SK-N-SH treated with all-trans-retinoic acid at 6 μM for 48 hours (cell line): Measurements from ENCODE around the gene GTF2F2.

Experiments used
- ATAC-seq: fragments of 200-7000 bp; cut with Tn5 transposase; 3 replicates; pipeline ENCODE4 v1.9.1; 2020; ENCODE audit warnings: mild to moderate bottlenecking, moderate library complexity
- ARNTL ChIP-seq: fragments of 450-650 bp; formaldehyde crosslinking; IDR thresholded peaks from 2 replicates; pipeline ENCODE4 v1.5.0; 2020; ENCODE audit warnings: low read depth, mild to moderate bottlenecking, moderate library complexity, borderline replicate concordance
- BACH2 ChIP-seq: fragments of 250-450 bp; sonication (Bioruptor Pico); IDR thresholded peaks from 2 replicates; pipeline ENCODE4 v1.9.0; 2021; ENCODE audit warnings: mild to moderate bottlenecking, borderline replicate concordance
- CSDC2 ChIP-seq: fragments of 250-450 bp; sonication (Bioruptor Pico); IDR thresholded peaks from 2 replicates; pipeline ENCODE4 v1.5.0; 2020; ENCODE audit warnings: mild to moderate bottlenecking, moderate library complexity
- CSRNP3 ChIP-seq: fragments of 250-450 bp; sonication (Bioruptor Pico); IDR thresholded peaks from 2 replicates; pipeline ENCODE4 v1.5.1; 2021; ENCODE audit warnings: mild to moderate bottlenecking, moderate library complexity
- ESRRG ChIP-seq: fragments of 250-450 bp; sonication (Bioruptor Pico); IDR thresholded peaks from 2 replicates; pipeline ENCODE4 v1.6.1; 2021; ENCODE audit warnings: mild to moderate bottlenecking
- GLIS3 ChIP-seq: fragments of 250-450 bp; sonication (Bioruptor Pico); IDR thresholded peaks from 2 replicates; pipeline ENCODE4 v1.5.0; 2020; ENCODE audit warnings: mild to moderate bottlenecking, moderate library complexity
- ISL1 ChIP-seq: fragments of 250-450 bp; sonication (Bioruptor Pico); IDR thresholded peaks from 2 replicates; pipeline ENCODE4 v2.1.2; 2022; ENCODE audit warnings: mild to moderate bottlenecking, moderate library complexity
- OSR1 ChIP-seq: fragments of 250-450 bp; sonication (Bioruptor Pico); IDR thresholded peaks from 2 replicates; pipeline ENCODE4 v1.8.0; 2022; ENCODE audit warnings: moderate library complexity, mild to moderate bottlenecking, inconsistent platforms
- RARB ChIP-seq: fragments of 250-450 bp; sonication (Bioruptor Pico); IDR thresholded peaks from 2 replicates; pipeline ENCODE4 v1.8.0; 2021; ENCODE audit warnings: mild to moderate bottlenecking, moderate library complexity
- SNAI2 ChIP-seq: fragments of 250-450 bp; sonication (Bioruptor Pico); IDR thresholded peaks from 2 replicates; pipeline ENCODE4 v1.5.0; 2020; ENCODE audit warnings: mild to moderate bottlenecking, moderate library complexity
- TCF4 ChIP-seq: fragments of 250-450 bp; sonication (Bioruptor Pico); IDR thresholded peaks from 2 replicates; pipeline ENCODE4 v1.8.0; 2021; ENCODE audit warnings: mild to moderate bottlenecking, moderate library complexity, borderline replicate concordance
- ZC3H10 ChIP-seq: fragments of 250-450 bp; sonication (Bioruptor Pico); IDR thresholded peaks from 2 replicates; pipeline ENCODE4 v1.5.1; 2021; ENCODE audit warnings: mild to moderate bottlenecking, moderate library complexity
- ZFP30 ChIP-seq: fragments of 450-650 bp; formaldehyde crosslinking; IDR thresholded peaks from 2 replicates; pipeline ENCODE4 v1.5.0; 2022; ENCODE audit warnings: mild to moderate bottlenecking, moderate library complexity
- ZNF70 ChIP-seq: fragments of 450-650 bp; formaldehyde crosslinking; IDR thresholded peaks from 2 replicates; pipeline ENCODE4 v1.5.0; 2020; ENCODE audit warnings: mild to moderate bottlenecking, moderate library complexity
- ZNF8 ChIP-seq: fragments of 450-650 bp; formaldehyde crosslinking; IDR thresholded peaks from 2 replicates; pipeline ENCODE4 v1.5.0; 2020; ENCODE audit warnings: mild to moderate bottlenecking, moderate library complexity
- TF ChIP-seq, protein P1 (sequence below): fragments of 250-450 bp; sonication (Bioruptor Pico); IDR thresholded peaks from 2 replicates; pipeline ENCODE4 v1.8.0; 2021; ENCODE audit warnings: low read depth, mild to moderate bottlenecking, moderate library complexity, borderline replicate concordance
- TF ChIP-seq, protein P2 (sequence below): fragments of 250-450 bp; sonication (Bioruptor Pico); IDR thresholded peaks from 2 replicates; pipeline ENCODE4 v1.8.0; 2020; ENCODE audit warnings: mild to moderate bottlenecking, moderate library complexity, borderline replicate concordance

Gene GTF2F2

DNA sequence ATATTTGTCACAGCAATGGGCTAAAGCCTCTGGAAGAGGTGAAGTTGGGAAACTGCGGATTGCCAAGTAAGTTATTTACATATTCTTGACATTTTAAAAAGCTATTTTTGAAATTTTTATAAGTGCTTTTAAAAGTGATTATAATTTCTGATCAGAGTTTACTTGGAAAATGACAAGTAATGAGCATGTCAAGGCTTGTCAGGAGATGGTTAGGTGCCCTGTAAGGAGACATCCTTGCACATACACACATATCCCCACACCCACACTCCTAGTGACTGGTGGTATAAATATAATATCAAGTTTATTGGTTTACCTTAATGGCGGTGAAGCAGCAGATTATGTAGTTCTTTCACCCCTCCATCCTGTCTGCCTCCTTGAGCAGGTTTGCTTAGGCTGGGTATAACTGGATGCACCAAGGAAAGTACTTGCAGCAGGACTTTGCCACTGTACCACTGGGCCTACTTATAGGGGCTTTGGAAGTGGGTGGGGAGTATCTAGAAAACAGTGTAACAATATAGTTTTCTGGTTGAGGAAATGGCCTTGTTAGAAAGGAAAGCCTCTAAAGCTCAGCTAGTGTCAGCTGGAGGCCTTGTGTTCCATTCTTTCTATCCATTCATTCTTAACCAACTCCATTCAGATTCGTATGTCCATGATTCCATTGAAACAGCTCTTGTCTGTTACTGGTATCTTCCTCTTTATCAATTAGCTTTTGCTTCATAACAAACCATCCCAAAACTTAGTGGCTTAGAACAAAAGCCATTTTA lies 16.6 kb downstream of the GTF2F2 start:
- TF ChIP-seq GLIS3 (CRISPR knock-in tag) (no peak), ZFP30 (CRISPR knock-in tag) (no peak), TCF4 (CRISPR knock-in tag) (no peak), SNAI2 (CRISPR knock-in tag) (no peak), RARB (CRISPR knock-in tag) (no peak), ESRRG (CRISPR knock-in tag) (no peak), CSRNP3 (CRISPR knock-in tag) (no peak), ZNF8 (CRISPR knock-in tag) (no peak), ARNTL (CRISPR knock-in tag) (no peak), BACH2 (CRISPR knock-in tag) (no peak), CSDC2 (CRISPR knock-in tag) (no peak)
- TF ChIP-seq, protein P1, sequence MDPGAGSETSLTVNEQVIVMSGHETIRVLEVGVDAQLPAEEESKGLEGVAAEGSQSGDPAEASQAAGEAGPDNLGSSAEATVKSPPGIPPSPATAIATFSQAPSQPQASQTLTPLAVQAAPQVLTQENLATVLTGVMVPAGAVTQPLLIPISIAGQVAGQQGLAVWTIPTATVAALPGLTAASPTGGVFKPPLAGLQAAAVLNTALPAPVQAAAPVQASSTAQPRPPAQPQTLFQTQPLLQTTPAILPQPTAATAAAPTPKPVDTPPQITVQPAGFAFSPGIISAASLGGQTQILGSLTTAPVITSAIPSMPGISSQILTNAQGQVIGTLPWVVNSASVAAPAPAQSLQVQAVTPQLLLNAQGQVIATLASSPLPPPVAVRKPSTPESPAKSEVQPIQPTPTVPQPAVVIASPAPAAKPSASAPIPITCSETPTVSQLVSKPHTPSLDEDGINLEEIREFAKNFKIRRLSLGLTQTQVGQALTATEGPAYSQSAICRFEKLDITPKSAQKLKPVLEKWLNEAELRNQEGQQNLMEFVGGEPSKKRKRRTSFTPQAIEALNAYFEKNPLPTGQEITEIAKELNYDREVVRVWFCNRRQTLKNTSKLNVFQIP (CRISPR knock-in tag): no peak
- TF ChIP-seq, all 23 proteins: peak for 0
- ATAC-seq: no peak

GRCh38 chr13:45137526-45137925 lies 17.2 kb downstream of the GTF2F2 start:
- TF ChIP-seq CSRNP3 (CRISPR knock-in tag) (no peak), ZNF70 (CRISPR knock-in tag) (no peak), ZC3H10 (CRISPR knock-in tag) (no peak), ISL1 (CRISPR knock-in tag) (no peak), ZNF8 (CRISPR knock-in tag) (no peak), GLIS3 (CRISPR knock-in tag) (no peak), TCF4 (CRISPR knock-in tag) (no peak)
- TF ChIP-seq, protein P2, sequence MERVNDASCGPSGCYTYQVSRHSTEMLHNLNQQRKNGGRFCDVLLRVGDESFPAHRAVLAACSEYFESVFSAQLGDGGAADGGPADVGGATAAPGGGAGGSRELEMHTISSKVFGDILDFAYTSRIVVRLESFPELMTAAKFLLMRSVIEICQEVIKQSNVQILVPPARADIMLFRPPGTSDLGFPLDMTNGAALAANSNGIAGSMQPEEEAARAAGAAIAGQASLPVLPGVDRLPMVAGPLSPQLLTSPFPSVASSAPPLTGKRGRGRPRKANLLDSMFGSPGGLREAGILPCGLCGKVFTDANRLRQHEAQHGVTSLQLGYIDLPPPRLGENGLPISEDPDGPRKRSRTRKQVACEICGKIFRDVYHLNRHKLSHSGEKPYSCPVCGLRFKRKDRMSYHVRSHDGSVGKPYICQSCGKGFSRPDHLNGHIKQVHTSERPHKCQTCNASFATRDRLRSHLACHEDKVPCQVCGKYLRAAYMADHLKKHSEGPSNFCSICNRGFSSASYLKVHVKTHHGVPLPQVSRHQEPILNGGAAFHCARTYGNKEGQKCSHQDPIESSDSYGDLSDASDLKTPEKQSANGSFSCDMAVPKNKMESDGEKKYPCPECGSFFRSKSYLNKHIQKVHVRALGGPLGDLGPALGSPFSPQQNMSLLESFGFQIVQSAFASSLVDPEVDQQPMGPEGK (CRISPR knock-in tag): no peak
- ATAC-seq: no peak

DNA sequence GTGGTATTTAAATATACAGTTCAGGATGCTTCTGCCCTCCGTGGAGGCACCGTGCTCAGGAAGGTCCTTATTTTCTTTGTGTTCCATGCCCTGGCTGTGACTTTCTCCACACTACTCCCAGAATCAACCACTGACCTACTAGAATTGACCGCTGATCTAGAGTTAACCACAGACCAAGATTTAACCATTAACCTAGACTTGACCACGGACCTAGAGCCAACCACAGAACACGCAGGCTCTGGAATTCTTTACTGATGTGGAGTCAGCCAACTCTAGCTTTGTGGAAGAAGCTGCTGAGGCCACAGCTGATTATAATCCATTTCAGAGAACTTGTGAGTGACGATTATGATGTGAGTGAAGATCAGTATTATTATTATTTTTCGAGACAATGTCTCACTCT lies 18.0 kb downstream of the GTF2F2 start:
- ATAC-seq: no peak
- TF ChIP-seq, protein P1 (CRISPR knock-in tag): no peak
- TF ChIP-seq OSR1: no peak
- no peak for TF ChIP-seq ZNF8 (CRISPR knock-in tag)
- TF ChIP-seq, protein P2 (CRISPR knock-in tag): no peak
- TF ChIP-seq GLIS3 (CRISPR knock-in tag): no peak
- TF ChIP-seq ZFP30 (CRISPR knock-in tag): no peak
- no peak for TF ChIP-seq CSDC2 (CRISPR knock-in tag)
- no peak for TF ChIP-seq CSRNP3 (CRISPR knock-in tag)
